DND-41 (cell line): ENCODE measurements around the gene DCBLD2.

ENCODE experiments used
- ATAC-seq: fragments of 200-7000 bp; cut with Tn5 transposase; 3 replicates; pipeline ENCODE4 v1.9.1; 2021; ENCODE audit warnings: low read depth; ENCODE audit not compliant: insufficient read depth
- DNase-seq: peaks from one replicate; pipeline ENCODE4 v3.0.0-alpha.2; 2020
- H2AFZ ChIP-seq: 2 replicates; pipeline ENCODE4 v1.6.0; 2012; ENCODE audit warnings: low read depth, low read length
- H3K27ac ChIP-seq: 2 replicates; pipeline ENCODE4 v1.5.1; 2012; ENCODE audit warnings: low read length, inconsistent platforms
- H3K27me3 ChIP-seq: fragments of 200-600 bp; sonication (generic); 2 replicates; pipeline ENCODE4 v1.6.0; 2012; ENCODE audit warnings: low read length, mild to moderate bottlenecking, inconsistent platforms; ENCODE audit not compliant: insufficient read depth, poor library complexity
- H3K36me3 ChIP-seq: 2 replicates; pipeline ENCODE4 v1.5.1; 2012; ENCODE audit warnings: low read length, inconsistent platforms; ENCODE audit not compliant: insufficient read depth
- H3K4me1 ChIP-seq: 2 replicates; pipeline ENCODE4 v1.5.1; 2012; ENCODE audit warnings: mild to moderate bottlenecking, low read length; ENCODE audit not compliant: insufficient read depth
- H3K4me2 ChIP-seq: 2 replicates; pipeline ENCODE4 v1.6.0; 2012; ENCODE audit warnings: mild to moderate bottlenecking, moderate library complexity, low read length, inconsistent platforms; ENCODE audit not compliant: insufficient read depth
- H3K4me3 ChIP-seq, 2 experiments: fragments of 200-600 bp in 1 of 2; shearing (Covaris generic) in 1 of 2; 2 replicates each; pipeline ENCODE4 v1.5.1; 2012 to 2016; ENCODE audit warnings: inconsistent platforms in 2 of 2, low read length in 2 of 2, mild to moderate bottlenecking in 2 of 2, low read depth in 1 of 2, moderate library complexity in 1 of 2
- H3K79me2 ChIP-seq: 2 replicates; pipeline ENCODE4 v1.6.0; 2012; ENCODE audit warnings: low read length, inconsistent platforms; ENCODE audit not compliant: insufficient read depth
- H3K9ac ChIP-seq: 2 replicates; pipeline ENCODE4 v1.6.0; 2012; ENCODE audit warnings: low read depth, mild to moderate bottlenecking, inconsistent platforms, low read length, moderate library complexity
- H3K9me3 ChIP-seq: 2 replicates; pipeline ENCODE4 v1.5.1; 2012; ENCODE audit warnings: low read length, moderate library complexity, mild to moderate bottlenecking, inconsistent platforms; ENCODE audit not compliant: insufficient read depth, severe bottlenecking
- H4K20me1 ChIP-seq: 2 replicates; pipeline ENCODE4 v1.6.0; 2012; ENCODE audit warnings: low read length; ENCODE audit not compliant: insufficient read depth
- CTCF ChIP-seq: IDR thresholded peaks from 2 replicates; pipeline ENCODE4 v1.5.1; 2012; ENCODE audit warnings: borderline replicate concordance, low read length, moderate library complexity, mild to moderate bottlenecking; ENCODE audit not compliant: poor library complexity, severe bottlenecking; ENCODE audit errors: extremely low read depth
- EZH2 ChIP-seq: IDR thresholded peaks from 3 replicates; pipeline ENCODE4 v1.6.1; 2012; ENCODE audit warnings: borderline replicate concordance, low read depth, mild to moderate bottlenecking, moderate library complexity, low read length, inconsistent platforms; ENCODE audit not compliant: severe bottlenecking

Gene DCBLD2

GRCh38 chr3:98917608-98918007 is 16.1 kb upstream of the DCBLD2 start:
- no peaks in the 10 kb centered on the region for H3K9me3 ChIP-seq
- H3K27ac ChIP-seq: no peak overlapping the region
- TF ChIP-seq EZH2 (no peak), CTCF (no peak)
- H2AFZ ChIP-seq: no peak overlapping the region
- no peak for DNase-seq
- H3K36me3 ChIP-seq: no peaks in the 10 kb centered on the region
- H3K4me1 ChIP-seq: no peaks in the 10 kb centered on the region
- H3K27me3 ChIP-seq: peaks cover 8% of the 10 kb centered on the region
- no peaks in the 10 kb centered on the region for H4K20me1 ChIP-seq
- no peak overlapping the region for H3K9ac ChIP-seq
- no peak for ATAC-seq
- no peaks in the 10 kb centered on the region for H3K79me2 ChIP-seq
- H3K4me3 ChIP-seq: no peak overlapping the region
- H3K4me2 ChIP-seq: no peak overlapping the region

GRCh38 chr3:98914210-98915080 is 12.9 kb upstream of the DCBLD2 start:
- Histone ChIP-seq H3K36me3 (no peaks in the 10 kb centered on the region), H3K4me3 (no peak overlapping the region), H3K4me1 (no peaks in the 10 kb centered on the region), H3K9me3 (no peaks in the 10 kb centered on the region), H2AFZ (no peak overlapping the region), H4K20me1 (no peaks in the 10 kb centered on the region), H3K9ac (no peak overlapping the region), H3K27ac (no peak overlapping the region), H3K4me2 (no peak overlapping the region), H3K79me2 (no peaks in the 10 kb centered on the region), H3K27me3 (peaks cover 6% of the 10 kb centered on the region)
- no peak for TF ChIP-seq EZH2
- no peak for TF ChIP-seq CTCF
- DNase-seq (no peak), ATAC-seq (no peak)

- DNase-seq (no peak), ATAC-seq (no peak)
- H3K27ac ChIP-seq: no peak overlapping the region
- H3K4me3 ChIP-seq: no peak overlapping the region
- no peaks in the 10 kb centered on the region for H3K36me3 ChIP-seq
- H3K4me1 ChIP-seq: no peaks in the 10 kb centered on the region
- H3K79me2 ChIP-seq: no peaks in the 10 kb centered on the region
- no peak overlapping the region for H2AFZ ChIP-seq
- no peak overlapping the region for H3K9ac ChIP-seq
- TF ChIP-seq EZH2 (no peak), CTCF (no peak)
- H3K27me3 ChIP-seq: no peaks in the 10 kb centered on the region
- H3K9me3 ChIP-seq: no peaks in the 10 kb centered on the region
- H3K4me2 ChIP-seq: no peak overlapping the region
- H4K20me1 ChIP-seq: no peaks in the 10 kb centered on the region
Measured at GRCh38 chr3:98912448-98912847, 11.0 kb upstream of the DCBLD2 start.
